Activated CD4-positive, alpha-beta memory T cell treated with anti-CD3 and anti-CD28 coated beads for 36 hours (primary cell): ENCODE data around the gene ABR. TPM values are rescaled to one million over a fixed set of nuclear protein-coding genes. Genes with fewer than 3 reads are reported as not detected.
"Not testable (repeated sequence)": the region's sequence is repeated elsewhere in the genome, so short reads cannot be mapped to it uniquely, and the experiment has no call there.

ENCODE experiments used
- CTCF ChIA-PET: fragments of 350-600 bp; sonication (Branson Sonifier 250); formaldehyde crosslinking; loops from one replicate; lab custom pipeline; 2021; ENCODE audit warnings: antibody characterized with exemption, inconsistent platforms; lab: Charles Lee
- POLR2A ChIA-PET: fragments of 350-600 bp; sonication (Branson Sonifier 250); formaldehyde crosslinking; loops from one replicate; lab custom pipeline; 2021; ENCODE audit warnings: antibody characterized with exemption; lab: Charles Lee
- DNase-seq: peaks from one replicate; pipeline ENCODE4 v3.0.0-alpha.2; 2020
- H3K27ac Mint-ChIP-seq: one replicate; pipeline ENCODE4 v1.8.0; 2021; ENCODE audit warnings: mixed read lengths
- H3K27me3 Mint-ChIP-seq: one replicate; pipeline ENCODE4 v1.8.0; 2021; ENCODE audit warnings: mixed read lengths
- H3K36me3 Mint-ChIP-seq: one replicate; pipeline ENCODE4 v1.8.0; 2021; ENCODE audit warnings: mixed read lengths
- H3K4me1 Mint-ChIP-seq: one replicate; pipeline ENCODE4 v1.8.0; 2021; ENCODE audit warnings: low read depth, mixed read lengths
- H3K4me3 Mint-ChIP-seq: one replicate; pipeline ENCODE4 v1.8.0; 2021; ENCODE audit warnings: mild to moderate bottlenecking, mixed read lengths
- H3K9me3 Mint-ChIP-seq: one replicate; pipeline ENCODE4 v1.8.0; 2021; ENCODE audit warnings: mixed read lengths
- intact Hi-C: fragments of 100-400 bp; cut with micrococcal nuclease; formaldehyde crosslinking; loops from one replicate; pipeline ENCODE4 v1.15.1; 2023
- total RNA-seq, 2 experiments: library from RNA; stranded (reverse); gene quantifications; one replicate each; pipeline ENCODE4 v1.2.3, GENCODE V29; 2021

The ABR gene
- total RNA-seq, 2 experiments from 2014 or later = 50.3 to 54.5 TPM

GRCh38 chr17:1050246-1050995 is 129.4 kb downstream of the ABR start:
- intact Hi-C loops = no loop called here
- Mint-ChIP-seq H3K27ac (no peak overlapping the region), H3K4me1 (no peaks in the 10 kb centered on the region), H3K9me3 (no peaks in the 10 kb centered on the region), H3K36me3 (peaks cover 9% of the 10 kb centered on the region), H3K4me3 (no peak overlapping the region), H3K27me3 (no peaks in the 10 kb centered on the region)
- no peak for DNase-seq
- ChIA-PET POLR2A (no interaction called here), CTCF (interaction anchor here (1.1 to 1.8 kb wide), 2 partner anchors 8 to 137 kb away, joined by 3 to 5 read pairs; no protein-coding TSS in a partner anchor)

DNA sequence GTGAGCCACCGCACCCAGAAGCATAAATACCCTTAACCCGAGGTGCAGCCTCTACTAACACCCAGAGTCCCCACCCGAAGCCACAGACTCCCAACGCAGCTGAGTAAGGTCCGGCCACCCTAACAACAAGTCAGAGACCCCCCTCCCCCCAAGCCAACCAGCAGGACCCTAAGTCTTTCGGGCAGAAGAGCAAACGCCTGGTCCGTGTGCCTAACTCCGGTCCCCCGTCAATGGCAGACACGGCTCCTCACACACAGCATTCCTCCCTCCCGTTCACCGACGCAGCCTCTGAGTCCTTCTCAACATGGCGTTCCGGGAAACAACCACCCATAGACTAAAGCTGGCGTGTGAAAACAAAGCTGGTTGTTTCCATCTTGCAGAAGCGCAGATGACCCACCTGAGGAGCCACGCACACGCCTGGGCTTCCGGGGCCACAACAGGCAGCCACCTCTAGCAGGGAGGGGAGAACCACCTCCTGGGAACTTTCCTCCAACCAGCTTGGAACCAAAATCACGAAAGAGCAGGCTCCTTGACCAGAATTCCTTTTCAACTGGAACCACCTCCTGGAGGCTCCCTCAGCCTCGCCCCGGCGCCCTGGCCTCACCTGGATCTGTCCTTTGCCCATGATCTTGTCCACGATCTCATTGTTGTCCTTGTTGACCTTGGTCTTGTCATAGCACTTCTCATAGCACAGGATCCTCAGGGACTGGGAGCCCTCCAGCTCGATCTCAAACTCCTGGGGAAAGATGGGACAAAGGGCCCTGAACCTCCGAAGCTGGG is 130.1 kb downstream of the ABR start:
- DNase-seq = no peak
- ChIA-PET CTCF (interaction anchor here (1.1 to 1.8 kb wide), 2 partner anchors 9 to 138 kb away, joined by 3 to 5 read pairs; no protein-coding TSS in a partner anchor), POLR2A (no interaction called here)
- intact Hi-C loops = no loop called here
- Mint-ChIP-seq H3K36me3 (peaks cover 10% of the 10 kb centered on the region), H3K27me3 (no peaks in the 10 kb centered on the region), H3K9me3 (no peaks in the 10 kb centered on the region), H3K27ac (no peak overlapping the region), H3K4me1 (no peaks in the 10 kb centered on the region), H3K4me3 (no peak overlapping the region)

DNA sequence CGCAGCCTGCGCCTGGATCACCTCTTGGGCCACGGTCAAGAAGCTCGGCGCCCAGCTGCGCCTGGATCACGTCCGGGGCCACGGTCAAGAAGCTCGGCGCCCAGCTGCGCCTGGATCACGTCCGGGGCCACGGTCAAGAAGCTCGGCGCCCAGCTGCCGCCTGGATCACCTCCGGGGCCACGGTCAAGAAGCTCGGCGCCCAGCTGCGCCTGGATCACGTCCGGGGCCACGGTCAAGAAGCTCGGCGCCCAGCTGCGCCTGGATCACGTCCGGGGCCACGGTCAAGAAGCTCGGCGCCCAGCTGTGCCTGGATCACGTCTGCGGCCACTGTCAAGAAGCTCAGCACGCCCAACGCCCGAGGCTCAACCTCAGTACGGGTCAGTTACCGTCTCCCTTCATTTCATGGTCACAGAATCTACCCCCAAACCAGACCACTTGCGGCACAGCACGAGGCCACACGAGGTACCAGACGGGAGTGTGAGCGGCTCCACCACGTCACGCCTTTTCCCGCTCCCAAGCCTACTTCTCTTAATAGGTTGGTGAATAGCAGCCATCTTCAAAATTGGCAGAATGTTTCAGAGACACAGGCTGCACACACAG is 131.2 kb downstream of the ABR start:
- H3K9me3 Mint-ChIP-seq, DNase-seq, H3K4me1 Mint-ChIP-seq, H3K36me3 Mint-ChIP-seq, H3K27ac Mint-ChIP-seq, H3K4me3 Mint-ChIP-seq, POLR2A ChIA-PET, intact Hi-C loops, H3K27me3 Mint-ChIP-seq: not testable (repeated sequence)
- CTCF ChIA-PET = interaction anchor here (0.7 to 1.8 kb wide), 4 partner anchors 8 to 224 kb away, joined by 3 to 5 read pairs (median 4); no protein-coding TSS in a partner anchor

- Mint-ChIP-seq H3K36me3 (peaks cover 9% of the 10 kb centered on the region), H3K4me3 (no peak overlapping the region), H3K4me1 (no peaks in the 10 kb centered on the region), H3K9me3 (no peaks in the 10 kb centered on the region), H3K27me3 (no peaks in the 10 kb centered on the region), H3K27ac (no peak overlapping the region)
- ChIA-PET CTCF (interaction anchor here (0.7 to 1.0 kb wide), 3 partner anchors 8 to 223 kb away, joined by 3 to 5 read pairs (median 3); no protein-coding TSS in a partner anchor), POLR2A (no interaction called here)
- DNase-seq = no peak
- intact Hi-C loops = no loop called here
Observed at GRCh38 chr17:1047879-1048470, 131.8 kb downstream of the ABR start.

DNA sequence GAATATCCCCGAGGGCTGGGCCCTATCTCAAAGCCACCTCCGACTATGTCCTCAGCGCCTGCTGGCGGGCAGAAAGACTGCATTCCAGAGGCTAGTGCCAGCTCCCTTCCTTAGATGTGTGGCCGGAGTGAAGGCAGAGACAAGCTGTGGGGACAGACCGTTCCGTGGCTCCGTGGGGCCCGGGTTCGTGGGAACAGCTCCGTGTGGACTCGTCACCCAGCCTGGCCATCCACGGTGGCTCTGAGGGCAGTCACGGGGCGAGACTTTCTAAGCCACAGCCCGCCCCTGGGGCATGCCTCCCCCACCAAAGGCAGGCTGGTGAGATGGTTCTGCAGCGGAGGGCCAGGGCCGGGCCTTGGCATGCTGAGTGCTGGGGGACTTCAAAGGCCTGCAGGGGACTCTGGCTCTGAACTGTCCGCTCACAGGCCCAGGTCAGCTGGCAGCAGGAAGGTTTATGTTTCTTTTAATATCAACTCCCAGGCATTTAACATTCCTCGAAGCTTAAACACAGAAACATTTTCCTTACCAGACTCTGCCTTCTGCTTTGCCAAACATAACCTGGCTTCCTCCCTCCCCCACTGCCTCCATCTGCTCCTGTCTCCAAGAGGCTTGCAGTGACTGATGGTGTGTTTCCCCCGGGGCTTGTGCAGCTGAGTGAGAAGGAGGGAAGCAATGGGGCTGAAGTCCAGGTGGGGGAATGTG is 132.5 kb downstream of the ABR start:
- CTCF ChIA-PET = interaction anchor here (0.9 kb wide), 1 partner anchor 9 kb away, joined by 3 read pairs; no protein-coding TSS in a partner anchor
- Mint-ChIP-seq H3K9me3 (no peaks in the 10 kb centered on the region), H3K36me3 (peaks cover 14% of the 10 kb centered on the region), H3K4me1 (no peaks in the 10 kb centered on the region), H3K4me3 (no peak overlapping the region), H3K27ac (no peak overlapping the region), H3K27me3 (no peaks in the 10 kb centered on the region)
- POLR2A ChIA-PET = no interaction called here
- intact Hi-C loops = no loop called here
- no peak for DNase-seq

DNA sequence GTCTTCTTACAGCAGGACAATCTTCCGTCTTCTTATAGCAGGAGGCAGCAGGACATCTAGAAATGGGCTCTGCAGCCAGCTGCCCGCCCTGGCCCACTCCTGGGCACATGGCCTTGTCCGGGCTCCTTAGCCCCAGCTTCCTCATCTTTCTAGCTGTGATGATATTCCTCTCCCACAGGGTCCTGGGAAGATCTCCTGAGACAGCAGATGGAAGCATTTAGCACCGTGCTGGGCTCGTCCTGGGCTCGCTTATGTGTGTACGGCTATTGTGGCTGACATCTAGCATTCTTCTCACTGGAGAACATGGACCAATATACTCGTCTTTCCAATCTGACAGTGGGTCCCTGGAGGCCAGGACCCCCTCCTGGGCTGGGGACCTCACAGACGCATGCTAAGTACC is 134.3 kb downstream of the ABR start:
- no peak for DNase-seq
- CTCF ChIA-PET = no interaction called here
- H3K9me3 Mint-ChIP-seq = no peaks in the 10 kb centered on the region
- H3K27me3 Mint-ChIP-seq = no peaks in the 10 kb centered on the region
- H3K27ac Mint-ChIP-seq = no peak overlapping the region
- no peaks in the 10 kb centered on the region for H3K4me1 Mint-ChIP-seq
- intact Hi-C loops = no loop called here
- H3K36me3 Mint-ChIP-seq = peaks cover 20% of the 10 kb centered on the region
- POLR2A ChIA-PET = no interaction called here
- no peak overlapping the region for H3K4me3 Mint-ChIP-seq

GRCh38 chr17:1044387-1045009 is 135.3 kb downstream of the ABR start:
- H3K27me3 Mint-ChIP-seq, DNase-seq, H3K27ac Mint-ChIP-seq, H3K9me3 Mint-ChIP-seq, H3K4me3 Mint-ChIP-seq, H3K4me1 Mint-ChIP-seq, POLR2A ChIA-PET, intact Hi-C loops: not testable (repeated sequence)
- H3K36me3 Mint-ChIP-seq = peaks cover 15% of the 10 kb centered on the region
- CTCF ChIA-PET = interaction anchor here (3.2 kb wide), 1 partner anchor 12 kb away, joined by 9 read pairs; no protein-coding TSS in a partner anchor

GRCh38 chr17:1043601-1044251 is 136.1 kb downstream of the ABR start:
- POLR2A ChIA-PET = no interaction called here
- H3K4me1 Mint-ChIP-seq = no peaks in the 10 kb centered on the region
- intact Hi-C loops = no loop called here
- no peak for DNase-seq
- no peaks in the 10 kb centered on the region for H3K9me3 Mint-ChIP-seq
- no peak overlapping the region for H3K4me3 Mint-ChIP-seq
- CTCF ChIA-PET = interaction anchor here (2.2 to 3.2 kb wide), 2 partner anchors 13 to 15 kb away, joined by 5 to 9 read pairs; no protein-coding TSS in a partner anchor
- no peaks in the 10 kb centered on the region for H3K27me3 Mint-ChIP-seq
- no peak overlapping the region for H3K27ac Mint-ChIP-seq
- peaks cover 13% of the 10 kb centered on the region for H3K36me3 Mint-ChIP-seq

DNA sequence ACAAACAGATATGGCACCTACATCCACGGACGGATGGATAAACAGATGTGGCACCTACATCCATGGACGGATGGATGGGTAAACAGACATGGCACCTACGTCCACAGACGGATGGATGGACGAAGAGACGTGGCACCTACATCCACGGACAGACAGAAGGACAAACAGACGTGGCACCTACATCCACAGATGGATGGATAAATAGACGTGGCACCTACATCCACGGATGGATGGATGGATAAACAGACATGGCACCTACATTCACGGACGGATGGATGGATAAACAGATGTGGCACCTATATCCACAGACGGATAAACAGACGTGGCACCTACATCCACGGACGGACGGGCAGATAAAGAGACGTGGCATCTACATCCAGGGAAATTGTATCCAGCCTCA is 137.3 kb downstream of the ABR start:
- Mint-ChIP-seq H3K36me3 (peaks cover 13% of the 10 kb centered on the region), H3K27me3 (no peaks in the 10 kb centered on the region), H3K9me3 (no peaks in the 10 kb centered on the region), H3K27ac (no peak overlapping the region), H3K4me1 (no peaks in the 10 kb centered on the region), H3K4me3 (no peak overlapping the region)
- intact Hi-C loops = no loop called here
- ChIA-PET CTCF (interaction anchor here (2.2 to 3.2 kb wide), 2 partner anchors 14 to 16 kb away, joined by 5 to 9 read pairs; no protein-coding TSS in a partner anchor), POLR2A (no interaction called here)
- DNase-seq = no peak

- CTCF ChIA-PET = interaction anchor here (2.2 to 3.2 kb wide), 2 partner anchors 15 to 17 kb away, joined by 5 to 9 read pairs; no protein-coding TSS in a partner anchor
- Mint-ChIP-seq H3K4me1 (no peaks in the 10 kb centered on the region), H3K9me3 (no peaks in the 10 kb centered on the region)
Observed at GRCh38 chr17:1041746-1042145, 138.0 kb downstream of the ABR start.

More at GRCh38 chr17:1041746-1042145, 138.0 kb downstream of the ABR start:
- no peaks in the 10 kb centered on the region for H3K27me3 Mint-ChIP-seq
- no peak for DNase-seq
- H3K4me3 Mint-ChIP-seq = no peak overlapping the region
- H3K36me3 Mint-ChIP-seq = peaks cover 13% of the 10 kb centered on the region
- POLR2A ChIA-PET = no interaction called here
- no peak overlapping the region for H3K27ac Mint-ChIP-seq
- intact Hi-C loops = no loop called here
